COLO668 (cell line): ENCODE results near the gene ISOC1.

ENCODE experiments used
- DNase-seq: peaks from one replicate; lab custom pipeline; 2025; ENCODE audit not compliant: unreplicated experiment; lab: John Stamatoyannopoulos, UW

ISOC1 gene

DNA sequence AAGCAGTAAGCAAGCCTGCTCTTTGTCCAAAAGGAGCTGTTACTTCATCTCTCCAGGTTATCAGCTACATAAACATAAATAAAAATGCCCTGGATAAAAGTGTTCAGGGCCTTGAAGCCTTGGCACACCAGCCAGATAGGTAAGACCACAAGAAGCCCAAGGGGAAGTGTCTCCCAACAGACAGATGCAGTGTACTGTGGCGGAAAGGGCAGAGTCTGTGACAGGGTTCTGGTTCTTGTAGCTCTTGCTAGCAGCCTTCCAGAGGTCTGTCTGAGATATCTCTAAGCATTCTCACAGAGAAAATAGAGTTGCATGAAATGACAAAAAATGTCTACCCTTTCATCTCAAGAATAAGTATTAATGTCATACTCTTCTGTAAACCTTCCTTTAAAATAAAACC is 30.1 kb downstream of the ISOC1 start:
- no peak for DNase-seq

DNA sequence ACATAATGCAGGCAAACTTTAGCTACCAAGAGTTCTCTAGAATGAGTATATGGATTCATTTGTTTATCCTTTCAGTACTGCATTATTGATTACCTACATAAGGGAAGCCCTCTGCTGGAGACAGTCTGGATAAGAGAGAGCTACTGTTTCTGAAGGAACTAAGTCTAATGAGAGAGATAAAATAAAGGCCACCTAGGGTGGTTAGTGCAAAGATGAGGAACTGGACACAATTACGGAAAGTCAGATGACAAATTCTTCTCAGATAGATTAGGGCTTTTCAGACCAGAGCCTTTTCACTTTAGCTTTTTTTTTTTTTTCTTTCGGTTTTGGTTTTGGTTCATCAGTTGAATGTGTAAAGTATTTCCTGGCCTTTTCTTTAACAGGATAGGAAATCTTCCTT is 31.3 kb downstream of the ISOC1 start:
- no peak for DNase-seq

DNA sequence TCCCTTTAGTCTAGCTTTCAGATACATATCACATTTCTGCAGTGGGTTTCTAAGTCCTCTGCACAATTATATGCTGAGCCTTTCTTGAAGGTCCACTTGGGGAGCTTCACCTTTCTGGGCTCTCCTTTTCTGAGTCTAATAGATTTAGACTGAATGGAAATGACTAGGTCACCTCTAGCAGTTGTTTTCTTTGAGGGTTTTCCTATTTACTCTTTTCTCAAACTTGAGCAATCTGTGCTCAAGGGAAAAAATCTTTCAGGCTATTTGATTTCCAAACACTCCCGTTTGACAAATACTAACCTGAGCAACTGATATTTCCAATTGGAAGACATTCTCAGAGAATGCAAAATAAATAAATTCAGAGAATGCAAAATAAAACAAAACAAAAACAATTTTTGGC is 39.0 kb downstream of the ISOC1 start:
- no peak for DNase-seq

DNA sequence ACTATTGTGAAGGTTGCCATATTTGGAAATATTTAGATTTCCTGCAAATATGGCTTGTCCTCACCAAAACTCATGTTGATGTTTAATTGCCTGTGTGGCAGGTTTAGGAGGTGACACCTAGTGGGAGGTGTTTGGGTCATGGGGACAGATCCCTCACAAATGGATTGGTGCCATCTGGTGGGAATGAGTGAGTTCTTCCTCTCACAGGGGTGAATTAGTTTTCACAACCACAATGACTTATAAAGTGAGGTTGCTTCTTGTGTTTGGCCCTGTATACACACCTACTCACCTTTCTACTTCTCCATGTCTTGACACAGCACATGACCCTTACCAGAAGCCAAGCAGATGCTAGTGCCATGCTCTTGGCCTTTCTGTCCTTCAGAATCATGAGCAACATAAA is 41.1 kb downstream of the ISOC1 start:
- DNase-seq, result no peak

DNA sequence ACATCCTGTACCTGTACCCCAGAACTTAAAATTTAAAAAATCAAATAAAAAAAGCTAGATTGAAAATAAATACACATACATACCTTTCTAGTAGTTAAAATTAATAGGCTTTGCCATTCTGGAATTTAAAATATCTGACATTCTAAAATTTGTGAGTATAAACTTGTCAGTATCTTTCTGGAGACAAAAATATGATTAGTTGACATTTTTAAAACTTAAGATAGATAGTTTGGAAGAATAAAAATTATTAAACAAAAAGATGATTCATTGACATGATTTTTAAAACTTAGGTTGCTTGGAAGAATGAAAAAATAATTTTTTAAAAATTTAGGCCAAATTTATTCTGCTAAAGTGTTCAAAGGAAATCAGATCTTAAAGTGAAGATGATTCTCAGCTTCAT is 43.1 kb downstream of the ISOC1 start:
- no peak for DNase-seq

DNA sequence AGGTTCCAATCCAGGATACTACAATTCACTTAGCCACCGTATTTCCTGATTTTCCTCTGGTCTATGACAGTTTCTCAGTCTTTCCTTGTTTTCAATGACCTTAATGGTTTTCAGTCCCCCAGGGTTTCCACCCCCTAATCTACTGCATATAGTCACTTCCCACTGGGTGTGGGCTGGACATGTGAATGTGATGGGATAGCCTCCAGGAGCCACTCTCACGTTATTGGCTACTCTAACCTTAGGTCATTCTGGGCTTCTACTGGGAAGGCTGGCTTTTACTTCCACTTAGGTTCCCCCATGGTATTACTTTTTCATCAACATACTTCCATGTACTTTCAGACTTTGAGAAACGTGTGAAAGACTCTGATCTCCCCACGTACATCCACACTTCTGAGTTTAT is 46.5 kb downstream of the ISOC1 start:
- DNase-seq, result no peak

DNA sequence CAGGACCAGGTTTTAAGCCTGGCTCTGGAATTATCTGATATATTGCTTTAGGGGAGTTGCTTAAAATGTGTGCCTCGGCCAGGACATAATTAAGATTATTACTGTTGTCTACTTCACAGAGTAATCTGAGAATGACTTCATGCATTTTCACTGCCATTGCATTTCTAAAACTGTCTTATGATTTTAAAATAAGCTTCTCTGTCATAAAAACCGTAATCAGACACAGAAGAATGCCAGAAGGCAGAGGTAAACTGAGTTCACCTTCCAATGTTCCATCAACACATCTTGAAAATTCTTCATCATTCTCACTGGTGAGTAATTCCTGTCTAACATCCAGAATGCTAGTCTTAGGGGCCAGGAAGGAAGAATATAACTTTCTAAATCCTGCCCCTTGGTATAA is 47.1 kb downstream of the ISOC1 start:
- DNase-seq, result no peak

DNA sequence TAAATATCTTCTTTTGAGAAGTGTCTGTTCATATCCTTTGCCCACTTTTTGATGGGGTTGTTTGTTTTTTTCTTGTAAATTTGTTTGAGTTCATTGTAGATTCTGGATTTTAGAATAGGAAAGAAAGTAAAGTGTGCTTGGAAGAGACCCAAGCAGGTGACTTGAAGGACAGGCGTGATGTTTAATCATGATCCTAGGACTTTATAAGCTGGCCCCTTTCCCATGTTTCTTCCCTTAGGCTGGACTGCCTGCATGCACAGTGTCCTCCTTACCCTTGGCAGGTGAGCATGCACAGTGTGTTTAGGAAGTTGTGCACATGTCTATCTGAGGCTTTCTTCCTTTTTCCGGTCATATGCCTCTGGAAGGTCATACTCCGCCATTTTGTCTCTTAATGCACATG is 61.3 kb downstream of the ISOC1 start:
- no peak for DNase-seq

DNA sequence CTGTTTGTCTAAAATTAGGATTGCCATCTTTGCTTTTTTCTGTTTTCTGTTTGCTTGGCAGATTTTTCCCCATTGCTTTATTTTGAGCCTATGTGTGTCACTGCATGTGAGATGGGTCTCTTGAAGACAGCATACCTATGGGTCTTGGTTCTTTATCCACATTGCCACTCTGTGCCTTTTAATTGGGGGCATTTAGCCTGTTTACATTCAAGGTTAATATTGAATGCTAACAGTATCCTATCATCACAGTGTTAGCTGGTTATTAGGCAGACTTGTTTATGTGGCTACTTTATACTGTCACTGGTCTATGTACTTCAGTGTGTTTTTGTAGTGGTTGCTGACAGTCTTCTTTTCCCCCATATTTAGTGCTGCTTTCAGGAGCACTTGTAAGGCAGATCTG is 67.3 kb downstream of the ISOC1 start:
- DNase-seq, result no peak
